ENCODE measurements around the gene MYO18B.

Gene MYO18B

GRCh38 chr22:26047920-26048319, 305.9 kb downstream of the MYO18B start:
- TF ChIP-seq CTCF (IDR thresholded peaks at IDR 0.05; ENCODE audit: low read depth, low read length): no peak
- no peak overlapping the region for H3K4me3 ChIP-seq (ENCODE audit: low read depth, low read length)

- TF ChIP-seq CTCF (IDR thresholded peaks at IDR 0.05; ENCODE audit: low read depth, low read length): no peak
- H3K4me3 ChIP-seq (ENCODE audit: low read depth, low read length): no peak overlapping the region
These were observed 308.1 kb downstream of the MYO18B start for GRCh38 chr22:26050079-26050478.

- H3K4me3 ChIP-seq (ENCODE audit: low read depth, low read length): no peak overlapping the region
- no peak for TF ChIP-seq CTCF (IDR thresholded peaks at IDR 0.05; ENCODE audit: low read depth, low read length)
These were observed 311.8 kb downstream of the MYO18B start for GRCh38 chr22:26053737-26054316.

- H3K4me3 ChIP-seq (ENCODE audit: low read depth, low read length): no peak overlapping the region
- TF ChIP-seq CTCF (IDR thresholded peaks at IDR 0.05; ENCODE audit: low read depth, low read length): no peak
These were observed 313.0 kb downstream of the MYO18B start for GRCh38 chr22:26054841-26055605.

GRCh38 chr22:26055693-26056092, 313.7 kb downstream of the MYO18B start:
- H3K4me3 ChIP-seq (ENCODE audit: low read depth, low read length): no peak overlapping the region
- no peak for TF ChIP-seq CTCF (IDR thresholded peaks at IDR 0.05; ENCODE audit: low read depth, low read length)

GRCh38 chr22:26056455-26057200, 314.6 kb downstream of the MYO18B start:
- no peak for TF ChIP-seq CTCF (IDR thresholded peaks at IDR 0.05; ENCODE audit: low read depth, low read length)
- no peak overlapping the region for H3K4me3 ChIP-seq (ENCODE audit: low read depth, low read length)

- no peak for TF ChIP-seq CTCF (IDR thresholded peaks at IDR 0.05; ENCODE audit: low read depth, low read length)
- H3K4me3 ChIP-seq (ENCODE audit: low read depth, low read length): no peak overlapping the region
These were observed 315.7 kb downstream of the MYO18B start for GRCh38 chr22:26057731-26058130.

All from WI38 (cell line).